HK-2 (cell line): ENCODE measurements around the gene PHKB.

Source experiments
- DNase-seq: peaks from one replicate; pipeline ENCODE4 v3.0.0-alpha.2; 2018; ENCODE audit not compliant: unreplicated experiment

Gene PHKB

DNA sequence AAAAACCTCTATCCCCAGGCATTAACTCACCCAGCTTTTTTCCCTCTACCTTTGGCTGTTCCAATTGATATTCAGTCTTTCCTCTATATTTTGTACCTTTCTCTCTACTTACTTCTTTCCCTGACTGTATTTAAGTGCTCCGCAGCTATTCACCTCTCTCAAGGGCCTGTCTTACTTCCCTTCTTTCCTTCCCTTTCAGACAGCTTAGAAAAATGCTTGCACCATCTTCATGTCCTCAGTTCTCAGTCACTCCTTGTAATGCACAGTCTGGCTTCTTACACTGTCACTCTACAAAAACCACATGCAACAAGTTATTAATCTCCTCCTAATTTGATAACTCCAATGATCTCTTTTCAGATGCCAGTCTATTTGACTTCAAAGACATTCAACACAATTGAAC is 163.4 kb downstream of the PHKB start:
- DNase-seq: no peak

DNA sequence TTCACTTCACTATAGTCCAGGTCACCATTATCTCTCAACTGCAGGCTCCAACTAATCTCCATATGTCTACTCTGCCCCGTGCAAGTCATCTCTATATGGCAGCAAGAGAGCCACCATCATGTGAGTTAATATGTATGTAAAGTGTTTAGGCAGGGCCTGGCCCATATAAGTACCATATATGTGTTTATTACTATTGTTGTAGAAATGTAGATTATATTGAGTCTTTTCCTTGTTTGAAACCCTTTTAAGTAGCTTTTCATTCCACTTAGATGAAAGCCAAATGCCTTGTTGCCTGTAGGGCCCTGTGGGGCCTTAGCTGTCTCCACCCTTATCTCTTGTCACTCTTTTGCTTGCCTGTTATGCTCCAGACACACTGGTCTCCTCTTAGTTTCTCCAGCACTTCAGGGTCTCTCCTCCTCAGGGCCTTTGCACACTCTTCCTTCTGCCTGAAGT is 164.0 kb downstream of the PHKB start:
- DNase-seq: no peak

DNA sequence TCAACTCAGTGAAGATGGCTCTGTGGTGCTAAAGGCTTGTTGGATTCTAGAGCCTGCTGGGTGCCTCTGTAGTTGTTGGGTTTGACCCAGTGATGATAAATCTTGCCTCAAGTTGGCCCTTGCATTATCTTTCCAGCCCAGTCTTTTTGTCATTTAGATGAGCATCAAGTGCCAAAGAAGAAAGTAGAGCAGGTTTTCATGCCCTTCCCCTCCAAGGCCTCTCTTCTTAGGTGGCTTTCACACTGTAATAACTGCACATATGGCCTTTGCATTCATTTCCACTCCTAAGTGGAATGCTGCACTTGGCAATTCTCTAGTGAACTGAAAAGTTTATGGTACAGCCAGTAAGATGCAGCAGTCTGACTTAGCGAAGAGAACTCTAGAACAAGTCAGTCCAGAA is 165.1 kb downstream of the PHKB start:
- no peak for DNase-seq

DNA sequence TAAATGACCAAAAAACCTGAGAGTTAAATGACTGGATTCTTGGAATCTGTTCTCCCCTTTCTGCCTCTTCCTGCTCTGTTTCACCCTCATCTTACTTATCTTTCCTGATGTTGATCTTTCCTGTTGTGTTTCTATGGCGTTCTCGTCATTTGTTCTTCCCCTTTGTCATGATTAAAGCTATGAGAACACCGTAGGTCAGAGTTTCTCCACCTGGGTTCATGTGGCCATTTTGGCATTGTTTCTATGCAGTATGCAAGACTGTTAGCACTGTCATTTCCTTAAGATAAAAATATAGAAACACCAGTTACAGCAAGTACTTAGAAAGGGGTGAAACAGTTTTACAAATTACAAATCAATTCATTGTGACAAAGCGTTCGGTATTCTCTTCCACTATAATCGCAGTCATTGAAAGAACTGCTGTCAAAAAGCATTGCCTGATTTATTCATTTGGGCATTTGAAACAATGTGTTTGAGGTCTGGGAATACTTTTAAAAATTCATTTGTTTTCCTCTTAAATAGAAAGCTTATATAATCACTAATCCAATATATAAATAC is 166.0 kb downstream of the PHKB start:
- DNase-seq: no peak

DNA sequence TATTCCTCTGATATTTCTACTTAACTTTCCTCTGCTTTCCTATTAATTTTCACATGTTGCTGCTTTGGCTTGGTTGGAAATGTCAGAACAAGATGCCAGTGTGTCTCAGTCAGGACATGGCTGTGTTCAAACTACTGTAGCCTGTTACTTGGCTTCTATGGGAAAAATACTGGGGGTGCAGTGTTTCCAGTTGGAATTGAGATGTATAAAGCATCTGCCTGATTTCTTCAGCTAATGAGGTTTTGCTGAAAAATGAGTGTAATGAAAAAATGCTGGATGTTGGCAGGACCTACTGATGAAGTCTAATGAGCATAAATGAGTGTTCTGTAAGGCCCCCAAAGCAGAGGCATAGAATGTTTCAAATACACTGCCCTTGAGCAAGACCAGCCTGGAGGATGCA is 166.6 kb downstream of the PHKB start:
- DNase-seq: no peak

DNA sequence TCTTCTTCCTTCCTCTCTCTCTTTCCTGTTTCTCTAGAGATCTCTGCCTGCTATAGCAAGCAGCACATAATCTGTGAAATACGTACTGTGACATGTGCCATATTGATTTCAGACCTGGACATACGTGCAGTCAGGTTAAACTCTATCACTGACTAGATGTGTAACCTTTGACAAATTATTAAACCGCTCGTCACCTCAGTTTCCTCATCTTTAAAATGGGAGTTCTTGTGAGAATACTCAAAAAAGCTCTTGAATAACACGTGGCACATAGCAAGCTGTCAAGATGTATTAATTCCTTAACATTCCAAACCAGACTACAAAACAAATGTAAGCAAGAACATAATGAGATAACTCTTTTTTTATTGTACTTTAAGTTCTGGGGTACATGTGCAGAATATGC is 170.0 kb downstream of the PHKB start:
- no peak for DNase-seq

DNA sequence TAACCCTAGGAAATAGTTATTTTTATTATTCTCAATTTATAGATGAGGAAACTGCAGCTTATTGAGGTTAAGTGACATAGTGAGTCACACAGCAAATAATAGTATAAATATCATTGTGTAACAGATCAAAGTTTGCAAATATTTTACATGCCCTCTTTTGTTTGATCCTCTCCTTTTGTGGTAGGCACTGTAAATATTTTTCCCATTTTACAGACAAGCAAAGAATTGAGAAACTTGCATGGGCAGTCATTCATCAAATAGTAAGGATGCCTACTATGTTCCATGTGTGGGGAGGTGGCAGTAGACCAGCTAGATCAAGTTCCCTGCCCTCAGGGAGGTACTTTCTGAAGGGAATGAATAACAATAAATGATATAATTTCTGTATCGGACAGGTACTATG is 173.0 kb downstream of the PHKB start:
- DNase-seq: no peak

DNA sequence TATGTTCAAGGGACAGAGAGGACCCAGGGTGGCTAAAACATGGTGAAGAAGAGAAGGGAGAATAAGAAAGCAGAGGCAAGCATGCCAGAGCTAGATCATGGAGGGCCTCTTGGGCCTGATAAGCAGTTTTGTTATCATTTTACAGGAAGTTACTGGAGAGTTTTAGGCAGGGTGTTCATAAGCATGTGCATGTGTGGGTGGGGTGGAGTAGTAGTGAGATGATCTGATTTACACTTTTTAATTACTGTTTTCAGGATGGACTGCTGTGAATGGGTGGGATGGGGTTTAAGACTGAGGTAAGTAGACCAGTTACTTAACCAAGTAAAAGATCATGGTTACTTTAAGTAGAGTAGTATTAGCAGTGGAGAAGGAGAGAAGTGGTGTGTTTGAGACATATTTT is 173.6 kb downstream of the PHKB start:
- no peak for DNase-seq

DNA sequence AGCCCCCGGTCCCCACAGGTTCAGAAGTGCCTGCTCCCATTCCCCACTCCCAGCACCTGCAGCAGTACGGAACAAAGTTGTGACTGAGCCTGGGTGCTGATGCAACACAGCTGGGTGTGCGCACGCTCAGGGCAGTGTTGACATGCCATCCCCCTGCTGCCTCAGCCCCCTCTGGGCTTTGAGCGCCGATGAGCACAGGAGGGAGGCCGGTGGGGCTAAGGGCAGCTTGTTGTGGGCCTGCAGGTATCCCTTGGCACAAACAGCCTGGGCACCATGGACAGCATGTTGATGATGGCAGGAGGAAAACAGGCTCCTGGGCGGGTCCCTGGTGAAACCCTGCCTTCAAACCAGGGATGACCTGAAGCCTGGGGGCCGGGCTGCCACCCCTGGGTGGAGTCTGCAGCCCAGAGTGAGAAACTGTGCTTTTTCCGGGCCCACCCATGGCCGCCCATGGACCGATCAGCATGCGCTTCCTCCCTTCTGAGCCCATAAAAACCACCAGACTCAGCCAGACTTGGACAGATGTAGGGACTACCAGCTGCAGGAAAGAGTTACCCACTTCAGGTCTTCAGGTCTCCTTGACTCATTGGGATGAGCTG is 175.5 kb downstream of the PHKB start:
- DNase-seq: no peak

DNA sequence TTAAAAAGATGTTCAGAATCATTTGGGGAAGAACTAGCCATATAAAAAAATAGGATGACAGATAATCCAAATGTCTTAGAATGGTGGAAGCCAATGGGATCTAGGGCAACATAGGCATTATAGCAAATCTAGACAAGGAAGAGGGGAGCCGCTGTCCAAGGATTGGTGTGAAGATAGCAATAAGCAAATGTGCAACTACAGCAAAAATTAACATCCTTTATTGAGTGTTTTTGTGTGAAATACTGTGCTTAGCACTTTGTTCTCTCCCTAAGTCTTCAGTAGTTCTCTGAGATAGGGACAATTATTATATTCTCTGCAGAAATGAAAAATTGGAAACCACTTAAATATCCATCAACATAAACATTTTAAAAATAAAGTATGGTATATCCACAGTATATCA is 177.0 kb downstream of the PHKB start:
- DNase-seq: no peak

DNA sequence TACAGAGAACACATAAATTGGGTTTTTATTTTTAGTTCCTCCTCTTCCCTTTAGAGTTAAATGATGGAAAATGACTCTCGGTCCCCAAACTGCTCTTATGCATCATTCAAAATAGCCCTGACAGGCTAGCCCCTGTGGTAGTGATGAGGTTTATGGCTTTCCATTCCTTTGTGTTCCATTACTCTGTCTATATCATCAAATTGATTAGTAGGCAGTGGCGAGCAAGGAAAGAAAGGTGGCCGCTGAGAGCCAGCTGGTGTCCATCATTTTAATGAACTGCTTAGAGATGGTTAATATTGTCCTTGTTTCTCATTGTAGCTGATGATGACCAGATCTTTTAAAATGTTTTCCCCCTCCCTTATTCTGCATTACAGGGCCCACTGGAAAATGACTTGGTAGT is 179.5 kb downstream of the PHKB start:
- DNase-seq: no peak

DNA sequence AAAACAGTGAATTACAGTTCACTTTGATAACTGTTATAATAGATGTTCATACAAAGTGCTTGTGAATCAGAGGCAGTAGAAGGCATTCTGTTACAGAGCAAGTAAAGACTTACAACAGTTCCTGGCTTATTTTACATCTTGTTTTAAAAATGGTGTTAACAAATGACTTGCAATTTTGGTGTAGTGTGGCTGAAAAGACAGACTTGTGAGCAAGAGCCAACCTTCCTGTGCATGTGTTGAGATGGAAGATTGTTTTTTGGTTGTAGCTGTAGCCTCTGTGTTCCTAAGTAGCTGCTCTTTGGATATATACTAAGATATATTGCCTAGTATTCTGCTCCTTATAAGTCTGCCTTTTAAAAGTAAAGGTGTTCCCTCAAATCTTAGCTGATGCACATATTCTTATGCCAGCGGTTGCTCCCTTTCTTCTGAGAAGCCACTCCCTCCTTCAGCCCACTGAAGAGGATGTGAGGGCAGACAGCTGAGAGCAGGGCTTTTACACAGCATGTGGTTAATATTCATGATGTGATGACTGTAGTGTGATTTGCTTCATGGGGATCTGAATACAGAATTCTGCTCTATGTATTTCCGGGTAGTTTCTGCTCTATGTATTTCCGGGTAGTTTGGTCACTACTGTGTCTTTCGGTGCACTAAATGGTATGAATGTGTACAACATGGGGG is 182.3 kb downstream of the PHKB start:
- no peak for DNase-seq

DNA sequence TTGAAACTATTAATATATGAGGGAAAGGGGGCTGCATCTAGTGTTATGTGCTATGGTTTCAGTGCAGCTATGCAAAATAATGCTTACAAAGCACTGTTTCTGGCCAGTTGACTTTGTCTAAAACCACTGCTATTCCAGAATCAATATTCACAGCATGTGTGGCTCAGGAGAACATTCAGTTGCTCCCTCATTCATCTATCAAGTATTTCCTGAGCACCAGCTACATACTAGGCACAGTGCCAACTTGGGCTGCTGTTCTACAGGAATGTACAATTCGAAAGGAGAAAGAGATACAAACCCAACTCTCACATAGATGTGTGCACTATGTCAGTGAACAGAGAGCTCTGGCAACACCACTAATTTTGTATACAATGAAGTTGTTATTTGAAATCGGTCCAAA is 183.0 kb downstream of the PHKB start:
- peak; percentile 2 for DNase-seq

DNA sequence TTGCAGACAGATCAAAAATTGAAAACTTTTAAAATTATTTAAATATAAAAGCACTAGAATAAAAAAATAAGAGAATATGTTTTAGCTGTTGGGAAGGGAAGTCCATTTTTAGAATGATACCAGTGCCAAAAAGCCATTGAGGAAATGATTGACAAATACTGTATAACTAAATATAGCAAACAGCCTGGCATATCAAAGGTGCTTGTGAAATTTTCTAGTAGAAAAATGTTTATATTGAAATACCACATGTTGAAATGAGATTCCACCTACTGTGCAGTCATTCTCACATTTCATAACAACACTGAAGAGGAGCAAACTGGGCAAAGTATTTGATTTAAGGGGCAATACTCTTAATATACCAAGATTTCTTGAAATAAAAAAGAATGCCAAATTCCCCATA is 183.5 kb downstream of the PHKB start:
- no peak for DNase-seq

DNA sequence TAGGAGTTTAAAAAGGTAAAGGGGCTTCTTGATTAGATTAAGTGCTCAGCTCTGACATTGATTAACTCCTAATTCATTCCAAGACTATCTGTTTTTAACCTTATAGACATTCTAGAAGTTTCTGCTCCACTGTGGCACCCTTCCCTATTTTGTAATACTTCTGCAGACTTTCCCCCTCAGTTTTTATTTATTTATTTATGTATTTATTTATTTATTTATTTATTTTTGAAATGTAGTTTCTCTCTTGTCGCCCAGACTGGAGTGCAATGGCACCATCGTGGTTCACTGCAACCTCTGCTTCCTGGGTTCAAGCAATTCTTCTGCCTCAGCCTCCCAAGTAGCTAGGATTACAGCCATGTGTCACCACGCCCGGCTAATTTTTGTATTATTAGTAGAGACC is 185.8 kb downstream of the PHKB start:
- no peak for DNase-seq

DNA sequence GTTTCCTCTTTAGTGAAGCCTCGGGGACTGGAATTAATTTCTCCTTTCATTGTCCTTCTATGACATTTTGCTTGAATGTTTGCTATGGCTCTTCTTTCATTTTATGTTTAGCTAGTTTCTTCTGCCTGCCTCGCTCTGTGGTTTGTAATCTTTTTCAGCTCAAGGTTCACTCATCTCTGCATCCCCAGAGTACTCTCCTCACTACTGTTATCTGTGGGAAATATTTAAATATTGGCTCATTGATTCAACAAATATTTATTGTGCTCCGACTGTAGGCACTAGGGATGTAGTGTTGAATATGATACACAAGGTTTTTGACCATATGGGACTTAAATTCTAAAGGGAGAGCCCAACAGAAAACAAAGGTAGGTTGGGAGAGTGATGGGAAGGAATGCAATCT is 195.9 kb downstream of the PHKB start:
- DNase-seq: no peak

DNA sequence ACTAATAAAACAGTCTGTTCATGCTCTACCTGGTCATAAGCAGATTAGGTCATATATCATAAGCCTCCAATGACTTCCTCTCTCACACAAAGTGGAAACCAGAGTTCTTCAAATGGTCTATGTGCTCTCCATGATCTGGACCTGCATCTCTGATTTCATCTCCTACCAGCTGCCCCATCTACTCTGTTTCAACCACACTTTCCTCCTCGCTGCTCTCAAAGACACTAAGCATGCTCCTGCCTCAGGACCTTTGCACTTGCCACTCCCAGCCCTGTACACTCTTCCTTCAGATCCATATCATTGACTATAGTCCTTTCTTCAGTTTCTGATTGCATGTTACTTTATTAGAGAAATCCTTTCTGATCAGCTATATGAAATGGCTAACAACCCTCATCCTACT is 196.8 kb downstream of the PHKB start:
- DNase-seq: no peak

DNA sequence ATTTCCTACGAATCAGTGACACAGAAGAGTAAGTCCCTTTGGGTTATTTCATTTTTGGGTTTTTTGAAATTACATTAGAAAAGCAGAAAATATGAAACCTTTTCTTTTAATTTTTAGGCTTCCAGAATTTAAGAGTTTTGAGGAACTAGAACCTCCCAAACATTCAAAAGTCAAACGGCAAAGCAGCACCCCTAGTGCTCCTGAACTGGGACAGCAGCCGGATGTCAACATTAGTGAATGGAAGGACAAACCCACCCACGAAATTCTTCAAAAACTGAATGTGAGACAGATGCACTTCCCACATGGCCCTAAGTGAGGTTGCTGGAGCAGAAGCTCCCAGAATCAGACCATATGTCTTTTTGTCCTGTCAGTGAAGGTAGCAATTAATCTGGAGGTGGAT is 199.4 kb downstream of the PHKB start:
- no peak for DNase-seq

DNA sequence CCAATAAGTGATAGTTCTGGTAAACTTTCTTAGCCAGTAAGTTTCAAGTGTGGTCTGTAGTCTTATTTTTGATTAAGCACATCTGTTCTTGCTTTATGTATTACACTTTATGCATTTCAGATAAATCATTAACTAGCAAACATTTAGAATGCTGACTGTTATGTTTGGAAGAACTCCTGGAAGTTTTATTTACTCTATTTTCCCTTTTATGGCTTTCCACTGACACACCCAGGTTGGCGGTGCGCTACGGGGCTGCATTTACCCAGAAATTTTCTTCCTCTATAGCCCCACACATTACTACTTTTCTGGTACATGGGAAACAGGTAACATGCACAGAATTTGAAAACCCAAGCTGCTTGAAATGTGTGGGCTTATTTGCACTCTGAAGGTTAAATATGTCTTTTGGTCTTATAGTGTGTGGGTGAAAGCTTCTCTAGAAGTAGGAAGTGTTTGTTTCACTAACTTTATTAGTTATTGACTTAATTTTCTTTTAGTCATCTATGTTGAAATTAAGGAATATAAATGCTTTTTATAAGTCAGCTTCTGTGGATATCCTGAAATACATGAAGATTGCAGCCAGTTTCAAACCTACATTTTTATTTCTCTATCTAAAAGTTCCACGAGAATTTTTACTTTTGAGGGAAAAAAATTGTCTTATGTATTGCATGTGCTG is 203.7 kb downstream of the PHKB start:
- no peak for DNase-seq

DNA sequence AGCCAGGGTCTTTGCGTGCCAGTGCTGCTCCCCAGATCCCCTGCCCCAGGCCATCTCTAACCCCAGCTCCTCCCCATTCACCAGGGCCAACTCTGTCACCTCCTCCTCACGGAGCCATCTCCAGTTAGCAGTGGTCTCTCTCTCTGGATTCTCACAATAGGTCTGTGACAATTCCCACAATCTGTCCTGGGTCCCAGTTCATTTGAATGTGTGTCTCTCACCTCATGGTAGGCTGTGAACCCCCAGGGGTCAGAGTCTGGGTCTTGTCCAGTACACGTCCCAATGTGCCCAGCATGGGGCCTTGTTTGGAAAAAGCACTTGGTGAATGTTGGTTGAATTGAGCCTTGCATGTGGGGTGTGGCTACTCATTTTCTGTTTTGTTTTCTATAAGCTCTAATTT is 205.3 kb downstream of the PHKB start:
- DNase-seq: no peak

DNA sequence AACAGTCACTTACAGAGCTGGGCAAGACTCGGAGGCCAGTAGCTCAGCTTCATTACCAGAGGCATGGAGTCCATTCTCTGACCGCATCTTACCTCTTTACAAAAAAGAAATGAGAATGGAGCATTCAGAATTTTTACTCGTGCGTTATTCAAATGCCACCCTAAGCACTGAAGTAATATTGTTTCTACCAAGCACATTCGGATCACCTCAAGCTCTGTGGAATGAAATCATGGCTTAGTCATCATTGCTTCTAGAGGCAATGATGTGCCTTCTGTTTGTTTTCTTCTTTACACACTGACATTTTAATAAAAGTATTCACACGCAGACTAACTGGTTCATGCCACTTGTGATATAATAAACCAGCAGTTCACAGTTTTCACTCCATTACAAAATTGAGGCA is 206.8 kb downstream of the PHKB start:
- DNase-seq: no peak

DNA sequence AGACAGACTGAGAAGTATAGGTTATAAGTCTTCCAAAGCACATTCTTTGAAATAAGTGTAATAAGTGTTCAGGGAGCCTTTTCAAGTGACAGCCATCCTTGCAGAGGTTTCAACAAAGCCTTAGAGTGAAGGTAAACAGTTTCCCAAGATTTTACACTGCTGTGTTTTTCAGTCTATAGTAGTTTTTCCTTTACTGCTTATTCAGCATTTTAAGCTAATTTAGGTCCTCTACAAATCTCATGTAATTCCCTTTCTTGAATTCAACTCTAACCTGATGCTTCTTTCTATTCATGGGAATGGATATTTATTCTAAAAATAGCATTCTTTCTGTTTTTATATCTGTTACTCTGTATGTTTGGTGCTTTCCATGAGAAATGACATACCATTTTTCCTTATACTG is 211.3 kb downstream of the PHKB start:
- no peak for DNase-seq

DNA sequence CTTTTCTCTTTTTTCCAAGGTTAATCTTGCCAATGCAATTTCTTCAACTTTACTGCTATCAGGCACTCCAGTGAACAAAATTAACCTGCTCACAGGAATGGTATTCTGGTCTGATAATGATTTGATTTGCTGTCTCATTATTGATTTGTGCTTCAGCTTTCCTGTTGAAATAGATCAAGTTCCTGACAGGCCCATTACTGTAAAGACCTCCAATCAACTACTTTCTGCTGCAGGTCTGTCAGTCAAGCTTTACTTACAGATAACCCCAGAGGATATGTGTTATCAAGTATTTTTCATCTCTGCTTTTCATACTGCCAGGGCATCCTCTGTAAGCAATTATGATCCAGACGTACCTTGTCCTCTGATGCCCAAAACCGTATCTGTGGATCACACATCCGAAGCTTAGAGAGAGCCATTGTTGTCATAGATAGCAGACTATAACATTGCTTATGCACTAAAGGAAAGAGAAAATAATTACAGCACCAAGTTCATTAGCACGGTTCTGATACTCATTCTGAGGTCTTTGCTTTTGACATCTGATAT is 215.6 kb downstream of the PHKB start:
- no peak for DNase-seq
